OCI-LY3 (cell line): Measurements from ENCODE around the gene CRTC3.
A peak's percentile ranks its signal among the peaks of the same experiment; 100 is the strongest.

ENCODE experiments used
- H2AFZ ChIP-seq: fragments of 200-600, 300-600 bp; shearing (Covaris generic); 2 replicates; pipeline ENCODE4 v1.6.0; 2014; ENCODE audit warnings: antibody characterized with exemption, low read depth, low read length
- H3K27ac ChIP-seq: fragments of 200-600, 300-600 bp; sonication (generic); 2 replicates; pipeline ENCODE4 v1.5.1; 2014; ENCODE audit warnings: mild to moderate bottlenecking, low read length, moderate library complexity, mixed read lengths
- H3K27me3 ChIP-seq: fragments of 200-600, 300-600 bp; sonication (generic); 2 replicates; pipeline ENCODE4 v1.6.1; 2014; ENCODE audit warnings: low read depth, low read length, mixed read lengths
- H3K36me3 ChIP-seq: fragments of 200-600, 300-600 bp; sonication (generic); replicated peaks from 2 replicates; pipeline ENCODE3; 2014; ENCODE audit warnings: low read depth, low read length, mixed read lengths
- H3K4me1 ChIP-seq: fragments of 300-600, 200-600 bp; sonication (generic); 2 replicates; pipeline ENCODE4 v1.6.1; 2014; ENCODE audit warnings: low read length, mixed read lengths
- H3K4me2 ChIP-seq: fragments of 200-600, 300-600 bp; sonication (generic); 2 replicates; pipeline ENCODE4 v1.6.1; 2014; ENCODE audit warnings: low read length, mixed read lengths
- H3K4me3 ChIP-seq: fragments of 300-600, 200-600 bp; sonication (generic); 2 replicates; pipeline ENCODE4 v1.5.1; 2014; ENCODE audit warnings: antibody characterized with exemption, mild to moderate bottlenecking, low read length, moderate library complexity
- H3K79me2 ChIP-seq: fragments of 300-600, 200-600 bp; shearing (Covaris generic); 2 replicates; pipeline ENCODE4 v1.6.1; 2014; ENCODE audit warnings: mild to moderate bottlenecking, low read length, mixed read lengths
- H3K9ac ChIP-seq: fragments of 300-600, 200-600 bp; shearing (Covaris generic); 2 replicates; pipeline ENCODE4 v1.6.0; 2014; ENCODE audit warnings: mild to moderate bottlenecking, low read length, moderate library complexity
- H3K9me3 ChIP-seq: fragments of 200-600, 300-600 bp; shearing (Covaris generic); 2 replicates; pipeline ENCODE4 v1.6.1; 2014; ENCODE audit warnings: low read length, mixed read lengths; ENCODE audit not compliant: insufficient read depth
- H4K20me1 ChIP-seq: fragments of 200-600, 300-600 bp; sonication (generic); 2 replicates; pipeline ENCODE4 v1.6.1; 2016; ENCODE audit warnings: low read length, mixed read lengths; ENCODE audit not compliant: insufficient read depth
- EZH2phosphoT487 ChIP-seq: fragments of 200-600 bp; shearing (Covaris generic); IDR thresholded peaks from 2 replicates; pipeline ENCODE4 v1.6.1; 2018; ENCODE audit warnings: antibody characterized with exemption, mixed run types, low read depth
- TF ChIP-seq, protein P1 (sequence below): fragments of 200-600, 300-600 bp; sonication (generic); IDR thresholded peaks from 2 replicates; pipeline ENCODE4 v1.5.1; 2014; ENCODE audit warnings: antibody characterized with exemption, low read length, low read depth

The CRTC3 gene

DNA sequence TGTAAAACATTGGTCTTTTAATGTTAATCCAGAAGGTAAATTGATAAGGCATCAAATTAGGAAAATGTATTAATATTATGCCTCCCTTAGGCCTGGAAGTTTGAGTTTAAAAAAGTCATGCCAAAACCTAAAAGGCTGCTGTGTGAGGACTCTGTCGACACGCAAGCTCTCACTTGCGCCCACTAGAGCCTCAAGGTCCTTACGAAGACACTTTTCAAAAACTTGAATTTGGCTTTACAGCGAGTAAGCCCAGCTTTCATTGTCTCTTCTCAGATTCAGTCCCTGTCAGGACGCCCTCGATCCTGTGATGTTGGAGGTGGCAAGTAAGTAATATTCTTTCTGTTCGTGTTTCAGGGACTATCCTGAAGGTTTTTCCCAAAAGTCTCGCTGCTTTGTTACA is 89.7 kb downstream of the CRTC3 start:
- H3K4me3 ChIP-seq = peak overlapping the region; percentile 65
- TF ChIP-seq, protein P1, sequence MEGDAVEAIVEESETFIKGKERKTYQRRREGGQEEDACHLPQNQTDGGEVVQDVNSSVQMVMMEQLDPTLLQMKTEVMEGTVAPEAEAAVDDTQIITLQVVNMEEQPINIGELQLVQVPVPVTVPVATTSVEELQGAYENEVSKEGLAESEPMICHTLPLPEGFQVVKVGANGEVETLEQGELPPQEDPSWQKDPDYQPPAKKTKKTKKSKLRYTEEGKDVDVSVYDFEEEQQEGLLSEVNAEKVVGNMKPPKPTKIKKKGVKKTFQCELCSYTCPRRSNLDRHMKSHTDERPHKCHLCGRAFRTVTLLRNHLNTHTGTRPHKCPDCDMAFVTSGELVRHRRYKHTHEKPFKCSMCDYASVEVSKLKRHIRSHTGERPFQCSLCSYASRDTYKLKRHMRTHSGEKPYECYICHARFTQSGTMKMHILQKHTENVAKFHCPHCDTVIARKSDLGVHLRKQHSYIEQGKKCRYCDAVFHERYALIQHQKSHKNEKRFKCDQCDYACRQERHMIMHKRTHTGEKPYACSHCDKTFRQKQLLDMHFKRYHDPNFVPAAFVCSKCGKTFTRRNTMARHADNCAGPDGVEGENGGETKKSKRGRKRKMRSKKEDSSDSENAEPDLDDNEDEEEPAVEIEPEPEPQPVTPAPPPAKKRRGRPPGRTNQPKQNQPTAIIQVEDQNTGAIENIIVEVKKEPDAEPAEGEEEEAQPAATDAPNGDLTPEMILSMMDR = peak; percentile 57
- TF ChIP-seq EZH2phosphoT487 = no peak
- no peaks in the 10 kb centered on the region for H3K9me3 ChIP-seq
- H4K20me1 ChIP-seq = no peaks in the 10 kb centered on the region
- H3K36me3 ChIP-seq = peaks cover 4% of the 10 kb centered on the region
- peaks cover 34% of the 10 kb centered on the region for H3K4me1 ChIP-seq
- no peaks in the 10 kb centered on the region for H3K79me2 ChIP-seq
- H2AFZ ChIP-seq = peak overlapping the region; percentile 20; the same call in 1 of the 2 replicates
- peak overlapping the region; percentile 89 for H3K4me2 ChIP-seq
- H3K27ac ChIP-seq = peak overlapping the region; percentile 64
- peak overlapping the region; percentile 48 for H3K9ac ChIP-seq
- H3K27me3 ChIP-seq = no peaks in the 10 kb centered on the region

DNA sequence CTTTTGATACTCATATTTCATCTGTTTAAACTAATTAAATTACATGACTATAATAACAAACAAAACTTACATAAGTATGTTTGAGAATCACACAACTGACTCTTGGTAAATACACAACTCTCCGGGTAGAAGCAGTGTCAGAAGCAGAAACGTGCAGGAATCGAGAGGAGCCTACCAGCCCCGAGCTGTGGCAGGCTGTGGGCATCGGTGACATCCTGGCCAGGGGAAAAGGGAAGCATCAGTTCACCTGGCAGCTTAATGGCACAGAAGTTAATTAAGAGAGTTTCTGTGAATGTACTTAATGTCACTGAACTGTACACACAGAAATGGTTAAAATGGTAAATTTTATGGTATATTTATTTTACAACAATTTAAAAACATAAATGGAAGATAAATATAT is 90.2 kb downstream of the CRTC3 start:
- Histone ChIP-seq H3K4me2 (peak overlapping the region; percentile 89), H4K20me1 (no peaks in the 10 kb centered on the region), H3K9ac (peak overlapping the region; percentile 48), H2AFZ (peak overlapping the region; percentile 20; the same call in 1 of the 2 replicates), H3K27ac (peak overlapping the region; percentile 64), H3K27me3 (no peaks in the 10 kb centered on the region), H3K79me2 (no peaks in the 10 kb centered on the region), H3K36me3 (peaks cover 4% of the 10 kb centered on the region), H3K4me1 (peaks cover 34% of the 10 kb centered on the region), H3K4me3 (peak overlapping the region; percentile 65), H3K9me3 (no peaks in the 10 kb centered on the region)
- no peak for TF ChIP-seq EZH2phosphoT487
- TF ChIP-seq, protein P1 = no peak

DNA sequence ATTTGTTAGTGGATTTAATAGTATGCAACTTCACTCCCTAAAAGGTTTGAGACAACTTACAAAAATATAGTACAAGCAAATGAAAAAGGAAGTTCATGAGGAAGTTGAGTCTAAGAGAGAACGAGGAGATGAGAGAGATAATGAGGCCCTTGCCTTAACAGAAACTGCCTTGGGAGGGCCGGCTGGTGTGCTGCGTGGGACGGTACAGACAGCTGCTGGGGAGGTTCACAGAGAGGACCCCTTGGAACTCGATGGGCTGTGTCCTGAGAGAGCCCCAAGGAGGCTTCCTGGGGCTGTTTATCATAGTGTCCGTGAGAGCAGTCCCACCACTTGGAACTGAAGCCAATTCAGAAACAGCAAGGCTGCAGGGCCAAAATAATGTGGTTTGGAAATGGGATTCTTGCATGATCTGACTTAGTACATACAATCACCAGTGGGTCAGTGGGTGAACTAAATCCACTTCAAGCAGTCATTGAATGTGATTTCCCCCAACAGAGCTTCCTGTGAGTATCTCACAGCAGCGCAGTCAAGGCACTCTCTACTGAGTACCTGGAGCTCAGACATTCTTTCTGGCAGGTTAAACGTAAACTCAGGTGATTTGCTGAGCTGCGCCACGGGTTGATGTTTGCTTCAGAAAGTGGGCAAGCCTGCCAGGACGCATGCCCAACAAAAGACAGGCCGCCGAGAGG is 90.8 kb downstream of the CRTC3 start:
- Histone ChIP-seq H3K4me2 (peak overlapping the region; percentile 89), H3K4me1 (peaks cover 34% of the 10 kb centered on the region)
- TF ChIP-seq EZH2phosphoT487 = no peak
- TF ChIP-seq, protein P1 = no peak

DNA sequence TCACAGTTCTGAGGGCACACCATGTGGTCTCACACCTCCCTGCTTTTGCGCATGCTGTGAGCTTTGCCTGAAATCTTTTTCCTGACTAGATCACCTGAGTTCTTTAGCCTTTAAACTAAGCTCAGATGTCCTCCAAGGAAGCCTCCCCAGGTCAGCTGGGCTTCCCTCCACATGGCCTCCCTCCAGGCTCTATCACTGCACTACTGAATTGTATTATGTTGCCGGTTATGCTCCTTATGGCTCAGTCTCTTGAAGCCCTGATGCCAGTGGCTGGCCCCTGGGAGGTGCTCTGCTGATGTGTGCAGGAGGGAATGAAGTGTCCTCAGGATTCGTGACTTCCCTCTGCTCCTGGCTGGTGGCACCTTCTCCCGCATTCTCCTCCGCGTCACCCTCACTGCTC is 94.1 kb downstream of the CRTC3 start:
- no peak for TF ChIP-seq EZH2phosphoT487
- TF ChIP-seq, protein P1 = no peak
- Histone ChIP-seq H3K4me2 (no peak overlapping the region), H3K27me3 (no peaks in the 10 kb centered on the region), H3K4me3 (no peak overlapping the region), H3K9me3 (no peaks in the 10 kb centered on the region), H3K27ac (no peak overlapping the region), H3K79me2 (no peaks in the 10 kb centered on the region), H3K36me3 (peaks cover 10% of the 10 kb centered on the region), H3K9ac (no peak overlapping the region), H2AFZ (no peak overlapping the region), H3K4me1 (peaks cover 23% of the 10 kb centered on the region), H4K20me1 (no peaks in the 10 kb centered on the region)

More for the DNA sequence above, 90.8 kb downstream of the CRTC3 start:
- Histone ChIP-seq H3K9me3 (no peaks in the 10 kb centered on the region), H3K36me3 (peaks cover 4% of the 10 kb centered on the region), H4K20me1 (no peaks in the 10 kb centered on the region), H3K27ac (peak overlapping the region; percentile 64), H3K4me3 (peak overlapping the region; percentile 65), H3K27me3 (no peaks in the 10 kb centered on the region), H3K79me2 (no peaks in the 10 kb centered on the region), H3K9ac (peak overlapping the region; percentile 48; the same call in 1 of the 2 replicates), H2AFZ (0 out of 2 replicates have a peak overlapping the region, but pooled peaks have one; percentile 10)
